ENCODE results near the gene ETV1. TPM values are rescaled to one million over a fixed set of nuclear protein-coding genes. Genes with fewer than 3 reads are reported as not detected.

The ETV1 gene
- total RNA-seq, 6 experiments from 2014 or later, result 3.3 to 8.2 (median 5.6) TPM

DNA sequence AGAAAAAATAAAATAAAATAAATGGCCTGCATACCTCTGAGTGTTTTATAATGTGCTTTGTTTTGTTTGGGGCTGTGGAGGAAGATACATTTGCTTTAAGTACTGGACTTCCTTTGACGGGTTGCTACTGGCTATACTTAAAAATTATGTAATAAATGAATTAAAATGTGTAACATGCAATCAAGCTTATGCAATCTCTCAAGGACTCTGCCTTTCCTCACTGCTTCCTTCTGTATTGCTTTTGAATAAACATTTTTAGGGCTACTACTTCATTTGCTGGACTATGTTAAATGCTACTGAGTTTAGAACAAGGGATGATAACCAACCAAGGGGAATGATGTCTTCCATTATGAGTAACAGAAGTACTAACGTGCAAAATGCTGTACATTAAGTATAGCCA, 91.6 kb downstream of the ETV1 start:
- no peaks in the 10 kb centered on the region for H3K9me3 ChIP-seq
- WGBS (ENCODE audit: insufficient coverage, low coverage, low lambda C conversion rate, missing lambda C conversion rate), result 70% methylated on average over 2 of the region's 2 CpGs
- H3K4me1 ChIP-seq, result peaks cover 0 to 4% (median 0%) of the 10 kb centered on the region in 4 donors
- TF ChIP-seq, protein P1, sequence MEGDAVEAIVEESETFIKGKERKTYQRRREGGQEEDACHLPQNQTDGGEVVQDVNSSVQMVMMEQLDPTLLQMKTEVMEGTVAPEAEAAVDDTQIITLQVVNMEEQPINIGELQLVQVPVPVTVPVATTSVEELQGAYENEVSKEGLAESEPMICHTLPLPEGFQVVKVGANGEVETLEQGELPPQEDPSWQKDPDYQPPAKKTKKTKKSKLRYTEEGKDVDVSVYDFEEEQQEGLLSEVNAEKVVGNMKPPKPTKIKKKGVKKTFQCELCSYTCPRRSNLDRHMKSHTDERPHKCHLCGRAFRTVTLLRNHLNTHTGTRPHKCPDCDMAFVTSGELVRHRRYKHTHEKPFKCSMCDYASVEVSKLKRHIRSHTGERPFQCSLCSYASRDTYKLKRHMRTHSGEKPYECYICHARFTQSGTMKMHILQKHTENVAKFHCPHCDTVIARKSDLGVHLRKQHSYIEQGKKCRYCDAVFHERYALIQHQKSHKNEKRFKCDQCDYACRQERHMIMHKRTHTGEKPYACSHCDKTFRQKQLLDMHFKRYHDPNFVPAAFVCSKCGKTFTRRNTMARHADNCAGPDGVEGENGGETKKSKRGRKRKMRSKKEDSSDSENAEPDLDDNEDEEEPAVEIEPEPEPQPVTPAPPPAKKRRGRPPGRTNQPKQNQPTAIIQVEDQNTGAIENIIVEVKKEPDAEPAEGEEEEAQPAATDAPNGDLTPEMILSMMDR (IDR thresholded peaks at IDR 0.05), result no peak
- TF ChIP-seq POLR2A (IDR thresholded peaks at IDR 0.05), result no peak
- intact Hi-C loops (cut with DNase I), result no loop called here
- no peaks in the 10 kb centered on the region for H3K36me3 ChIP-seq
- no peaks in the 10 kb centered on the region for H3K27me3 ChIP-seq
- DNase-seq, result no peak
- no peak for ATAC-seq
- H3K27ac ChIP-seq, result no peak overlapping the region
- no peak overlapping the region for H3K4me3 ChIP-seq

DNA sequence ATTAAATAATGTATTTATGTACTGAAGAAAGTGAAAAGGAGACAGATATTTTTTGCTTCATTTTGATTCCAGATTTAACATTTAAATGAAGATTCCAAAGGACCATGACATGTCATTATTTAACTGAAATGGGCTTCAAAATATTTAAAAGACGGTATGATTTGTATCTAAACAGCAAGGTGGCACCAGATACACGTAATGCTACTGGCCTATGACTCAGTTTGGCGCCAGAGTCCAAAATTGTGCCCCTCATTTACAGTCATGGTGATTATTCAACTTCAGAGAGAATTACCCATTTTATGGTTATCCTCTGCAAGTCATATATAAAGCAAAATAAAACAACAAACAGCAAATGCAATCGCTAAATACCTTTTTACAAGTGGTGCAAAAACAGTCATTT, 94.5 kb downstream of the ETV1 start:
- 86% methylated on average over 4 of the region's 4 CpGs for WGBS (ENCODE audit: insufficient coverage, low coverage, low lambda C conversion rate, missing lambda C conversion rate)
- TF ChIP-seq POLR2A (IDR thresholded peaks at IDR 0.05), result no peak
- intact Hi-C loops (cut with DNase I), result no loop called here

DNA sequence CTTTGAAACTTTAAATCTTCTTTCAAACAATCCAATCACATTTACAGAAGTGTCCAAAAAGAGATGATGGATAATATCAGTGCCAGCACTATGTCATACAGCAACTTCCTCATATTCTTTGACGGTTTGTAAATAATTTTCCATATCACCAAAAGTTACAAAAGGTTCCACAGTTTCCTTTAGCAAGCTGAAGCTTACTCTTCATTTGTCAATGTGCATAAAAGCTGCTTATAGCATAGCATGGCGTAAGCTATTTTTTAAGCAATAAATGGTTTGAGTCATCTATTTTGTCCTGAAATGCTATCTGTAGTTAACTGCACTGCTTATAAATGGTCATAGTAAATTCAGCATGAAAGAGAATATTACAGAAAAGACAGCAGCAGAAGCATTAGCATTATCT, 95.1 kb downstream of the ETV1 start:
- no peak overlapping the region for H3K4me3 ChIP-seq
- no peak for DNase-seq
- no peak for ATAC-seq
- H3K27me3 ChIP-seq, result no peaks in the 10 kb centered on the region
- intact Hi-C loops (cut with DNase I), result no loop called here
- TF ChIP-seq POLR2A (IDR thresholded peaks at IDR 0.05), result no peak
- TF ChIP-seq, protein P1 (IDR thresholded peaks at IDR 0.05), result no peak
- H3K4me1 ChIP-seq, result peaks cover 0 to under 1% (median 0%) of the 10 kb centered on the region in 4 donors
- no peaks in the 10 kb centered on the region for H3K9me3 ChIP-seq
- H3K27ac ChIP-seq, result no peak overlapping the region
- no peaks in the 10 kb centered on the region for H3K36me3 ChIP-seq
- 67% methylated on average over 2 of the region's 2 CpGs for WGBS (ENCODE audit: insufficient coverage, low coverage, low lambda C conversion rate, missing lambda C conversion rate)

More for the DNA sequence above, 94.5 kb downstream of the ETV1 start:
- Histone ChIP-seq H3K27ac (no peak overlapping the region), H3K9me3 (no peaks in the 10 kb centered on the region), H3K27me3 (no peaks in the 10 kb centered on the region), H3K36me3 (no peaks in the 10 kb centered on the region), H3K4me3 (no peak overlapping the region), H3K4me1 (peaks cover 0 to 4% (median 0%) of the 10 kb centered on the region in 4 donors)
- ATAC-seq (no peak), DNase-seq (no peak)

DNA sequence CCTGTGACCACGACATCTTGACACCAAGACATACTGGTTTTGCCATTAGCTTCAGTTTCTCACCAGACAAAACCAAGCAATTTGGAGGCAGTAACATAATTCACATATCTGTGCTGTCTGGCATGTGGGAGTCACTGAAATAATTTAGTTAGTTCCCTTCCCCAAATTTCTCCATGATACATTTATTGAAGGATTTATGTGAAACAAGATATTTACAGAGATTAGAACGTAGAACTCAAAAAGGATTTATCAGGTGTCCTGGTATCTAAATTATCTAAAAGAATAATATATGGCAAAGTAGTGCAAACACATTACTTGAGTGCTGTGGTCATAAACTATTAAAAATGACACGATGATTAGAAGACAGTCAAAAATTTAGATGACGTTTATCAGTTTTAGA, 98.7 kb downstream of the ETV1 start:
- no peaks in the 10 kb centered on the region for H3K9me3 ChIP-seq
- no peaks in the 10 kb centered on the region for H3K36me3 ChIP-seq
- ATAC-seq, result no peak
- WGBS (ENCODE audit: insufficient coverage, low coverage, low lambda C conversion rate, missing lambda C conversion rate), result 87% methylated on average over 4 of the region's 4 CpGs
- intact Hi-C loops (cut with DNase I), result no loop called here
- DNase-seq, result no peak
- no peak overlapping the region for H3K27ac ChIP-seq
- H3K4me1 ChIP-seq, result no peaks in the 10 kb centered on the region
- TF ChIP-seq, protein P1 (IDR thresholded peaks at IDR 0.05), result no peak
- no peak for TF ChIP-seq POLR2A (IDR thresholded peaks at IDR 0.05)
- no peaks in the 10 kb centered on the region for H3K27me3 ChIP-seq
- H3K4me3 ChIP-seq, result no peak overlapping the region

DNA sequence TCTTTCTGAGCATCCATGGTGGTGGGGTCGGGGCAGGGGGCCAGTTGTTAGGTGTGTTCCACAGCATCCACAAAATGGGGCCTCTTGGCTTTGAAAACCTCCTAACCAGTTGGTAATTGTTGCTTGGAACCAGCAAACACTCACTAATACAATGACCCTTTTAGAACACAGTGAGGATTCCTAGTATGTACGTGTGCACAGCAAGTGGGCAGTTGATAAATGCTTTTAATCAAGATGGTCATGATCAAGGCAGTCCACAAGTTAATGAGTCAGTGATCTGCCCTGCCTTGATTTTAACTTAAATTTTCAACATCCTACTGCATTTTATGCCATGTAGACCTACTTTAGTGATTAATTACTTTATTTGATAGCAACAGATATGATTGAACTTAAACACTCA, 103.1 kb downstream of the ETV1 start:
- H3K4me1 ChIP-seq, result no peaks in the 10 kb centered on the region
- intact Hi-C loops (cut with DNase I), result no loop called here
- H3K4me3 ChIP-seq, result no peak overlapping the region
- no peaks in the 10 kb centered on the region for H3K36me3 ChIP-seq
- no peaks in the 10 kb centered on the region for H3K9me3 ChIP-seq
- no peaks in the 10 kb centered on the region for H3K27me3 ChIP-seq
- no peak for ATAC-seq
- TF ChIP-seq, protein P1 (IDR thresholded peaks at IDR 0.05), result no peak
- TF ChIP-seq POLR2A (IDR thresholded peaks at IDR 0.05), result no peak
- no peak for DNase-seq
- no peak overlapping the region for H3K27ac ChIP-seq
- 55% methylated on average over 2 of the region's 2 CpGs for WGBS (ENCODE audit: insufficient coverage, low coverage, low lambda C conversion rate, missing lambda C conversion rate)

All from right lobe of liver (tissue), 6 donors.